HUES48 (cell line): Measurements from ENCODE around the gene ST8SIA1.

Source experiments
- H3K27ac ChIP-seq: one replicate; pipeline ENCODE4 v1.7.0; 2013; ENCODE audit warnings: low read depth, low read length, inconsistent platforms
- H3K27me3 ChIP-seq: 2 replicates; pipeline ENCODE4 v1.6.1; 2013; ENCODE audit warnings: mild to moderate bottlenecking, low read length; ENCODE audit not compliant: control insufficient read depth, insufficient read depth
- H3K36me3 ChIP-seq: 2 replicates; pipeline ENCODE4 v1.6.1; 2013; ENCODE audit warnings: low read length; ENCODE audit not compliant: control insufficient read depth, insufficient read depth
- H3K4me1 ChIP-seq: 2 replicates; pipeline ENCODE4 v1.6.1; 2013; ENCODE audit warnings: mild to moderate bottlenecking, low read length; ENCODE audit not compliant: control insufficient read depth, insufficient read depth
- H3K4me3 ChIP-seq: 2 replicates; pipeline ENCODE4 v1.5.1; 2013; ENCODE audit warnings: mild to moderate bottlenecking, low read depth, low read length
- H3K9ac ChIP-seq: 2 replicates; pipeline ENCODE4 v1.6.1; 2013; ENCODE audit warnings: mild to moderate bottlenecking, low read depth, low read length, moderate library complexity
- H3K9me3 ChIP-seq: 2 replicates; pipeline ENCODE4 v1.6.1; 2013; ENCODE audit warnings: low read length; ENCODE audit not compliant: control insufficient read depth, insufficient read depth

The ST8SIA1 gene

GRCh38 chr12:22325218-22325617, 9.3 kb downstream of the ST8SIA1 start:
- Histone ChIP-seq H3K27ac (no peak overlapping the region), H3K9me3 (no peaks in the 10 kb centered on the region), H3K4me1 (peaks cover 14% of the 10 kb centered on the region), H3K4me3 (no peak overlapping the region), H3K36me3 (no peaks in the 10 kb centered on the region), H3K27me3 (no peaks in the 10 kb centered on the region), H3K9ac (no peak overlapping the region)

GRCh38 chr12:22322091-22322490, 12.4 kb downstream of the ST8SIA1 start:
- Histone ChIP-seq H3K4me1 (peaks cover 14% of the 10 kb centered on the region), H3K27me3 (no peaks in the 10 kb centered on the region), H3K9ac (no peak overlapping the region), H3K4me3 (no peak overlapping the region), H3K9me3 (no peaks in the 10 kb centered on the region), H3K27ac (no peak overlapping the region), H3K36me3 (no peaks in the 10 kb centered on the region)

- no peaks in the 10 kb centered on the region for H3K27me3 ChIP-seq
- H3K9me3 ChIP-seq: no peaks in the 10 kb centered on the region
- no peak overlapping the region for H3K9ac ChIP-seq
- no peak overlapping the region for H3K27ac ChIP-seq
- H3K36me3 ChIP-seq: no peaks in the 10 kb centered on the region
- H3K4me1 ChIP-seq: peaks cover 14% of the 10 kb centered on the region
- no peak overlapping the region for H3K4me3 ChIP-seq
Observed at GRCh38 chr12:22321638-22322037, 12.9 kb downstream of the ST8SIA1 start.

- Histone ChIP-seq H3K27ac (no peak overlapping the region), H3K9ac (no peak overlapping the region), H3K9me3 (no peaks in the 10 kb centered on the region), H3K4me3 (no peak overlapping the region; the same call in 1 of the 2 replicates), H3K36me3 (no peaks in the 10 kb centered on the region), H3K4me1 (peaks cover 14% of the 10 kb centered on the region), H3K27me3 (no peaks in the 10 kb centered on the region)
Observed at GRCh38 chr12:22321018-22321605, 13.4 kb downstream of the ST8SIA1 start.

GRCh38 chr12:22318108-22318737, 16.3 kb downstream of the ST8SIA1 start:
- no peaks in the 10 kb centered on the region for H3K9me3 ChIP-seq
- H3K27ac ChIP-seq: no peak overlapping the region
- no peak overlapping the region for H3K4me3 ChIP-seq
- H3K9ac ChIP-seq: no peak overlapping the region
- no peaks in the 10 kb centered on the region for H3K36me3 ChIP-seq
- H3K27me3 ChIP-seq: no peaks in the 10 kb centered on the region
- H3K4me1 ChIP-seq: peaks cover 14% of the 10 kb centered on the region

- H3K4me1 ChIP-seq: no peaks in the 10 kb centered on the region
Observed at GRCh38 chr12:22313963-22314330, 20.6 kb downstream of the ST8SIA1 start.

GRCh38 chr12:22313286-22313962, 21.1 kb downstream of the ST8SIA1 start:
- Histone ChIP-seq H3K27ac (no peak overlapping the region), H3K9ac (no peak overlapping the region), H3K9me3 (no peaks in the 10 kb centered on the region), H3K4me1 (no peaks in the 10 kb centered on the region), H3K36me3 (no peaks in the 10 kb centered on the region), H3K4me3 (no peak overlapping the region), H3K27me3 (no peaks in the 10 kb centered on the region)

More at GRCh38 chr12:22313963-22314330, 20.6 kb downstream of the ST8SIA1 start:
- no peak overlapping the region for H3K4me3 ChIP-seq
- H3K36me3 ChIP-seq: no peaks in the 10 kb centered on the region
- no peaks in the 10 kb centered on the region for H3K9me3 ChIP-seq
- no peak overlapping the region for H3K27ac ChIP-seq
- no peak overlapping the region for H3K9ac ChIP-seq
- H3K27me3 ChIP-seq: no peaks in the 10 kb centered on the region

GRCh38 chr12:22312336-22312735, 22.2 kb downstream of the ST8SIA1 start:
- Histone ChIP-seq H3K36me3 (no peaks in the 10 kb centered on the region), H3K27ac (no peak overlapping the region), H3K4me1 (no peaks in the 10 kb centered on the region), H3K4me3 (no peak overlapping the region), H3K9me3 (no peaks in the 10 kb centered on the region), H3K9ac (no peak overlapping the region), H3K27me3 (no peaks in the 10 kb centered on the region)

- H3K9me3 ChIP-seq: no peaks in the 10 kb centered on the region
- H3K36me3 ChIP-seq: no peaks in the 10 kb centered on the region
- H3K9ac ChIP-seq: no peak overlapping the region
- no peak overlapping the region for H3K27ac ChIP-seq
- H3K4me3 ChIP-seq: no peak overlapping the region
- H3K27me3 ChIP-seq: no peaks in the 10 kb centered on the region
- no peaks in the 10 kb centered on the region for H3K4me1 ChIP-seq
Observed at GRCh38 chr12:22310709-22311108, 23.8 kb downstream of the ST8SIA1 start.

- Histone ChIP-seq H3K27me3 (no peaks in the 10 kb centered on the region), H3K9me3 (no peaks in the 10 kb centered on the region), H3K27ac (no peak overlapping the region)
Observed at GRCh38 chr12:22310275-22310674, 24.2 kb downstream of the ST8SIA1 start.

GRCh38 chr12:22307811-22308210, 26.7 kb downstream of the ST8SIA1 start:
- Histone ChIP-seq H3K4me1 (0 out of 2 replicates have a peak, but pooled peaks cover 9% of the 10 kb centered on the region), H3K27ac (no peak overlapping the region), H3K9me3 (no peaks in the 10 kb centered on the region), H3K9ac (no peak overlapping the region), H3K36me3 (no peaks in the 10 kb centered on the region), H3K4me3 (no peak overlapping the region), H3K27me3 (no peaks in the 10 kb centered on the region)

More at GRCh38 chr12:22310275-22310674, 24.2 kb downstream of the ST8SIA1 start:
- Histone ChIP-seq H3K4me1 (no peaks in the 10 kb centered on the region), H3K36me3 (no peaks in the 10 kb centered on the region), H3K4me3 (no peak overlapping the region), H3K9ac (no peak overlapping the region)
